ENCODE results near the gene NR5A1.

NR5A1 gene

DNA sequence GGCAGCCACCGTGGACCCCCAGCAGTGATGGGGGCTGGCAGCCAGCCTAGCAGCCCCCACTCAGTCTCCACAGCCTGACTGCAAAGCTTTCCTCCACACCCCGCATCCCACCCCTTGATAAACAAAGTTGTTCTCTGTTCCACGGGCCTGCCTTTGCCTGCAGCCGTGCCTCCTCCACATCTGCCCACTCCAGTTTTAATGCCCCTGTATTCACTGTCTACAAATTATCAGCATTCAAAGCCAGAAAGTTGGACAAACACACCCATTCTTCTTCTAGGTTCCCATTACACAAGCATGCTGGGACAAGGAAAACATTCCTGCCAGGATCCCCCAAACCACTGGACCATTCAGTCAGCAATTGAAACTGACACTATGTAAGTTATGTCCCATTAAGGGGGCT is 23.0 kb upstream of the NR5A1 start:
- TF ChIP-seq, protein P1, sequence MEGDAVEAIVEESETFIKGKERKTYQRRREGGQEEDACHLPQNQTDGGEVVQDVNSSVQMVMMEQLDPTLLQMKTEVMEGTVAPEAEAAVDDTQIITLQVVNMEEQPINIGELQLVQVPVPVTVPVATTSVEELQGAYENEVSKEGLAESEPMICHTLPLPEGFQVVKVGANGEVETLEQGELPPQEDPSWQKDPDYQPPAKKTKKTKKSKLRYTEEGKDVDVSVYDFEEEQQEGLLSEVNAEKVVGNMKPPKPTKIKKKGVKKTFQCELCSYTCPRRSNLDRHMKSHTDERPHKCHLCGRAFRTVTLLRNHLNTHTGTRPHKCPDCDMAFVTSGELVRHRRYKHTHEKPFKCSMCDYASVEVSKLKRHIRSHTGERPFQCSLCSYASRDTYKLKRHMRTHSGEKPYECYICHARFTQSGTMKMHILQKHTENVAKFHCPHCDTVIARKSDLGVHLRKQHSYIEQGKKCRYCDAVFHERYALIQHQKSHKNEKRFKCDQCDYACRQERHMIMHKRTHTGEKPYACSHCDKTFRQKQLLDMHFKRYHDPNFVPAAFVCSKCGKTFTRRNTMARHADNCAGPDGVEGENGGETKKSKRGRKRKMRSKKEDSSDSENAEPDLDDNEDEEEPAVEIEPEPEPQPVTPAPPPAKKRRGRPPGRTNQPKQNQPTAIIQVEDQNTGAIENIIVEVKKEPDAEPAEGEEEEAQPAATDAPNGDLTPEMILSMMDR (IDR thresholded peaks at IDR 0.05; ENCODE audit: insufficient read depth, missing control alignments), result no peak
- DNase-seq (ENCODE audit: insufficient read length, low spot score), result no peak
- no peak for FAIRE-seq

DNA sequence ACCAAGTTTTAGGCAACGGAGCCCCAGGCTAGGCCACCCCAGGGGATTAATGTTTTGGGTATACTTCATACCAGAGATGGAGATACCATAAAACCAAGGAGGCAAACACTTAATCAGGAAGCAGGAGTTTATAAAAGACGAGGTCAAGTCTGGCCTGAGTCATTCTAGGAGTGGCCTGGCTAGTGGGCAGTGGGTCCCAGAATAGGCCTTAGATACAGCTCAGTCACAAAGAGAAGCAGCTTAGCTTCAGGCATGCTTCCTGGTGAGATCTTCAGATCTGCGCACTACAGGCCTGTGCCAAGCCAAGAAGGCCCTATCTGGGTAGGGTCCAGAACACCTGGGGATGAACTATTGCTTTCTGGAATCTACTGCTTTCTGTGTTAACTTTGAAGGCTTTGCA is 20.6 kb upstream of the NR5A1 start:
- no peak for FAIRE-seq
- TF ChIP-seq, protein P1 (IDR thresholded peaks at IDR 0.05; ENCODE audit: insufficient read depth, missing control alignments), result no peak
- no peak for DNase-seq (ENCODE audit: insufficient read length, low spot score)

DNA sequence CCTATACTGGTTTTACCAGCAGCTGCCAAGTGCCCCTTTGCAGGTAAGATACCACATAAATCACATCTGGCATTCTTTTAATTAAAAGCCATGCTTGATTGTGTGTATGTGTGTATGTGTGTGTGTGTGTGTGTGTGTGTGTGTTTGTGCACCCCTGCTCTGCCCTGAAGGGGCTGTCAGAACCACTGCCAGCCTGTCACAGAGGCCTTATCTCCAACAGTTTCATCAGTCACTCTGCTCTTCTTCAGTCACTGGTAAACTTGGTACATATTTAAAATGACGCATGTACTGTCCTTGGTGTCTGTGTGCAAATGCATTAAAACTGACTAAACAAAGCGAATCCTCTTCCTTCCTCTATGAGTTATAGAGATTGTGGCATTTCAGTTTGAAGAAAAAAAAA is 19.0 kb upstream of the NR5A1 start:
- TF ChIP-seq, protein P1 (IDR thresholded peaks at IDR 0.05; ENCODE audit: insufficient read depth, missing control alignments), result no peak
- DNase-seq (ENCODE audit: insufficient read length, low spot score), result no peak
- no peak for FAIRE-seq

DNA sequence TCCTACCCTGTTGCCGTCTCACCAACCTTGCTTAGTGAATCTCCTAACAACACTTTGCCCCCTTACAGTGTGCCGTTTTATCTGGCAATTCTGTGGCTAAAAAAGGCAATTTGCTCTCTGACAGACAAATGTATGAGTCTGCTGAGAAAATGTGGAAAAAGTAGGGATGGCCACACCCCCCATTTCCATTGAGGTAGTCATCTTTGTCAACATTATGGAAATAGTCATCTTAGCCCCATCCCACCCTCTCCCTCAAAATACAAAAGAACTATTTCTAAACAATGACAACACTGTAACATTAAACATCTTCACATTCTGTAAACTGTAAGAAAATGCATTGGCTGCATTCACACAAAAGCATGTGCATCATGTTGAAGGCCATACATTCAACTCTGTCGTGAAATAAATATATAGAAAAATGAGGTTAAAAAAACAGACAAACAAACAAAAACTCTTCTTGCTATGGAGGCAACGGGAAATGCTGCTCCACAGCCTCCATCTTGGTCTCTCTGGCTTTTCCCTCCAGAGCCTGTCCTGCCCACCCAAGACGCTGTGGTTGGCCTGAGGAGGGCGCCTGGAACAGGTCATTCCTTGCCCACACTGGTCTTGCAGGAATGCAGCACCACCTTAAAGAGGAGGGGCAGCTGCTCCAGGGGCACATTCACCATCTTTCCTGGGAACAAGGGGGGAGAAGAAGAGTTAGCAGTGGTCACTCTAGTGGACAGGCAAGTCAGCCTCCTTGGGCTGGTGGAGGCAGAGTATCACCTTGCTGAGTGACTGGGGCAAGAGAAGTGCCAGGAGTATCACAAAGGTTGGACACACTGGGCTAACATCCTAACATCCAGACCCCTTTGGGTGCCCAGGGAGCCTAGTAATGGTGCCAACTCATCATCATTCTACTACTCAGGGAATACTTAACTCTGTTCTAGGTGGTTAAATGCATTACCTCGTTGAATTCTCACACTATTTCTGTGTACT is 15.2 kb upstream of the NR5A1 start:
- FAIRE-seq (no peak), DNase-seq (ENCODE audit: insufficient read length, low spot score) (no peak)
- TF ChIP-seq, protein P1 (IDR thresholded peaks at IDR 0.05; ENCODE audit: insufficient read depth, missing control alignments), result no peak

DNA sequence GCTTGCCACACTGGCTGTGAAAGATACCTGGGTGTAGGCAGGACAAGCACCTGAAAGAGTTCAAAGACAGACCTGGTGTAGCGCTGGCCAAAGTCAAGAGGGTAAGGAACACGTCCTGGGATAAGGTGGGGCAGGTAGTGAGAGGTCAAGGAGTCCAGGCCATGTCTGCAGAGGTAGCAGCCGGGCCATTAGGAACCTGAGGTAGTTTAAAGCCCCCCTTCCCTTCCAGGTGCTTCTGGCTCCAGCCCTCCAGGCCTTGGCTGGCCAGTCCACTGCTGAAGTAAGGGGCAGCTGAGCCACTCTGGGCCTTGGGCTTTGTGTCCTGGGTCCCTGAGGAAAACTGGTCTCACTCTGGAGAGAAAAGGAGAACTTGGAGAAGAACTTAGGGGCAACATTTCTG is 13.9 kb upstream of the NR5A1 start:
- no peak for FAIRE-seq
- DNase-seq (ENCODE audit: insufficient read length, low spot score), result no peak
- TF ChIP-seq, protein P1 (IDR thresholded peaks at IDR 0.05; ENCODE audit: insufficient read depth, missing control alignments), result no peak

DNA sequence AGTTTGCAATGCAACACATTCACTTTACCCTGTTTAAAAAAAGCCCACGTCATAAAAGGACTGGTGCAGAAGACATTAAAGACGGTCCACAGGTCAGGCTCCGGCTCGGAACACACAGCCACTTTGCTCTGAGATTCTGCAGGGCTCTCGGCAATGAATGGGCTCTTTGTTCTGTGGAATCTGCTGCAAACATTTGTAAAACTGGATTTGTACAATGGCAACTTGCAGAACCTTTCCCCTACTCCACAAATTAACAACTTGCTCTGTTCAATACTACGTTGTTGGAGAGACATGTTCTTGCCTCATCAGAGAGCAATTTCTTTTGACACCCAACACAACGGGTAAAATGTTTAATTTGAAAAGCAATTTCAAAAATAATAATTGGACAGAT is 13.0 kb upstream of the NR5A1 start:
- DNase-seq (ENCODE audit: insufficient read length, low spot score), result no peak
- no peak for FAIRE-seq
- TF ChIP-seq, protein P1 (IDR thresholded peaks at IDR 0.05; ENCODE audit: insufficient read depth, missing control alignments), result no peak

DNA sequence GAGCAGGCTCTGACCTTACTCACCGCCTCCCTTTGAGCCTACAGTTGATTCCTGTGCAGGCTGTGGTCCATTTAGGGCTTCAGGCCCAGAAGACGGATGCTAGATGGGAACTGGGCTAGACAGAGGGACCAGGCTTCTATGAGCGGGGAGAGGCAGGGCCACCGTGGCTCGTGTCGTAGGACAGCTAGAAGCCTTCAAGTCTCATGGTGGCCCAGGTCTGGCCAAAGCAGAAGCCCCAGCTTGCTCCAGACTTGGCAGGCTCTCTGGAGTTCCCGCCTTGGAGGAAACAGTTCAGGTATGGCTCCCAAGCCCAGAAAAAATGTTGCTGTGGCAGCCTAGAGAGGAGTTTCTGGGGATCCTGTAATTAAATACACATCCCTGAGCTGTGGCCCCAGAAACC is 10.9 kb upstream of the NR5A1 start:
- TF ChIP-seq, protein P1 (IDR thresholded peaks at IDR 0.05; ENCODE audit: insufficient read depth, missing control alignments), result no peak
- DNase-seq (ENCODE audit: insufficient read length, low spot score) (no peak), FAIRE-seq (no peak)

Measured in D721Med (cell line).